ENCODE results near the gene HMCN1. TPM values are rescaled to one million over a fixed set of nuclear protein-coding genes. Genes with fewer than 3 reads are reported as not detected.

HMCN1 gene
- total RNA-seq, 1 experiment from 2014 or later, result 0.12 TPM

GRCh38 chr1:186099336-186100104 lies 365.3 kb downstream of the HMCN1 start:
- no peak overlapping the region for H3K4me3 Mint-ChIP-seq (ENCODE audit: unreplicated experiment)
- ChIA-PET CTCF (no interaction called here), POLR2A (interaction anchor here (0.7 kb wide), 1 partner anchor 1518 kb away, joined by 3 read pairs; no protein-coding TSS in a partner anchor)
- no peak overlapping the region for H3K27ac Mint-ChIP-seq (ENCODE audit: low read depth, unreplicated experiment)
- peaks cover 6% of the 10 kb centered on the region for H3K4me1 Mint-ChIP-seq (ENCODE audit: insufficient read depth, unreplicated experiment)
- no peaks in the 10 kb centered on the region for H3K36me3 Mint-ChIP-seq (ENCODE audit: insufficient read depth, unreplicated experiment)
- no peak for TF ChIP-seq CTCF (IDR thresholded peaks at IDR 0.05; ENCODE audit: unreplicated experiment)
- no TSS peak for BruUV-seq (replicated peaks)
- intact Hi-C loops (cut with micrococcal nuclease), result no loop called here
- DNase-seq (ENCODE audit: unreplicated experiment), result no peak
- no peaks in the 10 kb centered on the region for H3K9me3 Mint-ChIP-seq (ENCODE audit: unreplicated experiment)
- no peaks in the 10 kb centered on the region for H3K27me3 Mint-ChIP-seq (ENCODE audit: insufficient read depth, unreplicated experiment)

DNA sequence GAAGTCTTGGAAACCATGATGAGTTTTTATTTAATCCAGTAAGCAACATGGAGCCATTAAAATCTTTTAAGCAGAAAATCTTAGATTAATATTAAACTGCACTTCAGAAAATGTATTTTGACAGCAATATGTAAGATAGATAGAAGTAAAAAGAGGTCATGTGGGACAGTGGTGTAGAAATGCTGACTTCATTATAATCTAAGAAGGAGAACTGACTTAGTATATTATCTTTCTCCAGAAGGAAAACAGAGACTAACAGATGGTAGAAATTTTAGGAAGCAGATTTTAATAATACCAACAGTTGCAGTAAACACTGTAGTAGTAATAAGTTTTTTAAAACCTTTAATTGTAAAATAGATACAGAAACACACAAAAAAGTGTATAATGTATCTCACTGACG lies 367.9 kb downstream of the HMCN1 start:
- no TSS peak for BruUV-seq (replicated peaks)

DNA sequence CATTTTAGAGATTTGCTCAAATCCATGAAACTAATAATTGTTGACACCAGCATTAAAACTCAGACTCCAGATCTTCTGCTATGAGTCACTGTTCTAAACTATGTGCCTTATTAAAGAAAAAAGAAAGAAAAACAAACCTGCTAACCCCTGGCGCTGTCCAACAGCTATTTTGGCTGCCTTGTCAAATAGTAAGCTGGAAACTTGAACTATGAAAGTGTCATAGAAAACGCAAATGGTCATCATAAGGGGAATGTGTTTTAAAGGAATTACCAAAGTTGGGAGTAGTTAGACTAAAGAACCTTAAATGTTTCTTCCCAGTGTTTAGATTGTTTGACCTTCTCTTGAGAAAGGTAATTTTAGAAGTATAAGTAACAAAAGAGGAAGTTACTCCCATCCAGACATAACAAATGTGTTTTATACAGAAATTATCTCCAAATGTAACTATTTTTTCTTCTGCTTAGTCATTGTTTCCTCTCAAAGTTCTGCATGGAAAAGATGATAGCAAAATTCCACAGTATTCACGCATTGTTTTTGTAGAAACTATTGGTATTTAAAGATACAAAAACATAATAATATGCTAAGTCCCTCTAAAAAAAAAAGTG lies 368.5 kb downstream of the HMCN1 start:
- Mint-ChIP-seq H3K4me3 (ENCODE audit: unreplicated experiment) (no peak overlapping the region), H3K27me3 (ENCODE audit: insufficient read depth, unreplicated experiment) (no peaks in the 10 kb centered on the region), H3K4me1 (ENCODE audit: insufficient read depth, unreplicated experiment) (peaks cover 6% of the 10 kb centered on the region), H3K27ac (ENCODE audit: low read depth, unreplicated experiment) (no peak overlapping the region), H3K36me3 (ENCODE audit: insufficient read depth, unreplicated experiment) (no peaks in the 10 kb centered on the region), H3K9me3 (ENCODE audit: unreplicated experiment) (no peaks in the 10 kb centered on the region)
- no peak for TF ChIP-seq CTCF (IDR thresholded peaks at IDR 0.05; ENCODE audit: unreplicated experiment)
- peak; percentile 75 for DNase-seq (ENCODE audit: unreplicated experiment)
- BruUV-seq (replicated peaks), result no TSS peak
- ChIA-PET CTCF (no interaction called here), POLR2A (interaction anchor here (0.6 kb wide), 1 partner anchor 13 kb away, joined by 4 read pairs; no protein-coding TSS in a partner anchor)
- intact Hi-C loops (cut with micrococcal nuclease), result loop anchor here (2.0 kb wide), 1 partner anchor 186 kb away; no protein-coding TSS in a partner anchor

More for the DNA sequence above, 367.9 kb downstream of the HMCN1 start:
- Mint-ChIP-seq H3K9me3 (ENCODE audit: unreplicated experiment) (no peaks in the 10 kb centered on the region), H3K4me3 (ENCODE audit: unreplicated experiment) (no peak overlapping the region), H3K27ac (ENCODE audit: low read depth, unreplicated experiment) (no peak overlapping the region), H3K4me1 (ENCODE audit: insufficient read depth, unreplicated experiment) (peaks cover 6% of the 10 kb centered on the region), H3K27me3 (ENCODE audit: insufficient read depth, unreplicated experiment) (no peaks in the 10 kb centered on the region), H3K36me3 (ENCODE audit: insufficient read depth, unreplicated experiment) (no peaks in the 10 kb centered on the region)
- ChIA-PET CTCF (no interaction called here), POLR2A (no interaction called here)
- DNase-seq (ENCODE audit: unreplicated experiment), result no peak
- intact Hi-C loops (cut with micrococcal nuclease), result loop anchor here (2.0 kb wide), 1 partner anchor 185 kb away; no protein-coding TSS in a partner anchor
- no peak for TF ChIP-seq CTCF (IDR thresholded peaks at IDR 0.05; ENCODE audit: unreplicated experiment)

DNA sequence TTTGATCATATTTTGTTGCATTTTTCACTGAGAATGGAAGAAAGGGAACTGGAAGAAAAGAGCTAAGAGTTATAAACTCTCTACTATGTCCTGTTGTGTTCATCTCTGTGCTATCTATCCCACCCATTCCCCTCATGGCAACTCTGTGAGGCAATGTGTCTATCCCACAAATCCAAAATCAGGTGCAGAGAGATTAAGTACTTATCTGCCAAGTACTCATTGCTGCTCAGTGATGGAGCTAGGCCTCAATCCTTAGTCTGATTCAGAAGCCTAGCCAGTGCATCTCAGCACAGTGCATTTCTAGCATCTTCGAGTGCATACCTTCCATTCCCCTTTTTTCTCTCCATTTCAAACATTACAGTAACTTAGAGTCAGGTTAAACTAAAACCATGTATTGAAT lies 370.3 kb downstream of the HMCN1 start:
- intact Hi-C loops (cut with micrococcal nuclease), result no loop called here
- no peak overlapping the region for H3K27ac Mint-ChIP-seq (ENCODE audit: low read depth, unreplicated experiment)
- DNase-seq (ENCODE audit: unreplicated experiment), result no peak
- no peaks in the 10 kb centered on the region for H3K36me3 Mint-ChIP-seq (ENCODE audit: insufficient read depth, unreplicated experiment)
- BruUV-seq (replicated peaks), result no TSS peak
- ChIA-PET CTCF (interaction anchor here (0.7 kb wide), 1 partner anchor 82 kb away, joined by 4 read pairs; no protein-coding TSS in a partner anchor), POLR2A (no interaction called here)
- H3K4me3 Mint-ChIP-seq (ENCODE audit: unreplicated experiment), result no peak overlapping the region
- H3K27me3 Mint-ChIP-seq (ENCODE audit: insufficient read depth, unreplicated experiment), result no peaks in the 10 kb centered on the region
- no peaks in the 10 kb centered on the region for H3K9me3 Mint-ChIP-seq (ENCODE audit: unreplicated experiment)
- H3K4me1 Mint-ChIP-seq (ENCODE audit: insufficient read depth, unreplicated experiment), result peaks cover 6% of the 10 kb centered on the region
- no peak for TF ChIP-seq CTCF (IDR thresholded peaks at IDR 0.05; ENCODE audit: unreplicated experiment)
